Measurements from ENCODE around the gene ANKRD12.

Gene ANKRD12

GRCh38 chr18:9189491-9189890 lies 52.9 kb downstream of the ANKRD12 start:
- H3K4me1 ChIP-seq (ENCODE audit: control insufficient read depth, low read length): peaks cover 7% of the 10 kb centered on the region; the same call in 1 of the 2 replicates
- H3K27ac ChIP-seq (ENCODE audit: low read depth, low read length): no peak overlapping the region
- no peak overlapping the region for H3K4me3 ChIP-seq (ENCODE audit: low read length)
- no peaks in the 10 kb centered on the region for H3F3A ChIP-seq (ENCODE audit: control insufficient read depth, insufficient read depth)
- TF ChIP-seq, protein P1, sequence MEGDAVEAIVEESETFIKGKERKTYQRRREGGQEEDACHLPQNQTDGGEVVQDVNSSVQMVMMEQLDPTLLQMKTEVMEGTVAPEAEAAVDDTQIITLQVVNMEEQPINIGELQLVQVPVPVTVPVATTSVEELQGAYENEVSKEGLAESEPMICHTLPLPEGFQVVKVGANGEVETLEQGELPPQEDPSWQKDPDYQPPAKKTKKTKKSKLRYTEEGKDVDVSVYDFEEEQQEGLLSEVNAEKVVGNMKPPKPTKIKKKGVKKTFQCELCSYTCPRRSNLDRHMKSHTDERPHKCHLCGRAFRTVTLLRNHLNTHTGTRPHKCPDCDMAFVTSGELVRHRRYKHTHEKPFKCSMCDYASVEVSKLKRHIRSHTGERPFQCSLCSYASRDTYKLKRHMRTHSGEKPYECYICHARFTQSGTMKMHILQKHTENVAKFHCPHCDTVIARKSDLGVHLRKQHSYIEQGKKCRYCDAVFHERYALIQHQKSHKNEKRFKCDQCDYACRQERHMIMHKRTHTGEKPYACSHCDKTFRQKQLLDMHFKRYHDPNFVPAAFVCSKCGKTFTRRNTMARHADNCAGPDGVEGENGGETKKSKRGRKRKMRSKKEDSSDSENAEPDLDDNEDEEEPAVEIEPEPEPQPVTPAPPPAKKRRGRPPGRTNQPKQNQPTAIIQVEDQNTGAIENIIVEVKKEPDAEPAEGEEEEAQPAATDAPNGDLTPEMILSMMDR (IDR thresholded peaks at IDR 0.05; ENCODE audit: low read depth, low read length, poor library complexity, severe bottlenecking): no peak
- TF ChIP-seq EZH2phosphoT487 (IDR thresholded peaks at IDR 0.05; ENCODE audit: borderline replicate concordance, low read length): no peak
- no peak overlapping the region for H3K4me2 ChIP-seq (ENCODE audit: low read length)
- H3K79me2 ChIP-seq (ENCODE audit: control insufficient read depth, low read length): no peaks in the 10 kb centered on the region
- H3K27me3 ChIP-seq (ENCODE audit: control insufficient read depth, low read length): no peaks in the 10 kb centered on the region
- no peaks in the 10 kb centered on the region for H4K20me1 ChIP-seq (ENCODE audit: control insufficient read depth, insufficient read depth, low read depth, low read length)
- H3K36me3 ChIP-seq (ENCODE audit: control insufficient read depth, low read length): peaks cover 7% of the 10 kb centered on the region; the same call in 1 of the 2 replicates
- H3K9me2 ChIP-seq (replicated peaks; ENCODE audit: control insufficient read depth, low read length): no peaks in the 10 kb centered on the region
- no peaks in the 10 kb centered on the region for H3K9me3 ChIP-seq (ENCODE audit: control insufficient read depth, insufficient read depth, low read length)

DNA sequence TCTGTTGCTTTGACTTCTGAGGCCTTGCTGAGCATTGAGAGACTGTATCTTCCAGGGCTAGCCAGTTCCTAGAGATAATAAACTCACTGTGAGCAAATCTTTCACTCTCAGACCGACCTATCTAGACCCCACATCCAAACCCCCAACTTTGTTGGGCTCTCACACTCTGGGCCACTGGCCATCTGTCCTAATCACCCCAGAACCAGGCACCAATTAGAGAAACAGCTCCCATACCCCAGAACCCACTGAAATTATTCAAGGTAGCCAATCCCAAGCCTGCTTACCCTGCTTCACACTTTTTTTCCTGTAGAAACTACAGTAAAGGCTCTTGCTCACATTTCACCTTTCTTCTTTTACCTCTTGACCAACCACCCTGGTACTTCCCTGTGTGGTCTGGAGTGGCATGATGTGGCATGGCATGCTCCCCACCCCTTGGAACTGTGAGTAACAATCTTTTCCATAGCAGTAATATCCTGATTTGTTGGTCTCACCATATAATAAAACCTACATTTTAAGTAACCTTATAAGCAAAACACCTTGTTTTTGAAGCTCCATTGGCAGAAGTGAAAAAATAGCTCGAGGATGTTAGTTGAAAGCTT lies 55.2 kb downstream of the ANKRD12 start:
- Histone ChIP-seq H3K9me2 (replicated peaks; ENCODE audit: control insufficient read depth, low read length) (no peaks in the 10 kb centered on the region), H3K36me3 (ENCODE audit: control insufficient read depth, low read length) (peaks cover 7% of the 10 kb centered on the region; the same call in 1 of the 2 replicates), H3K9me3 (ENCODE audit: control insufficient read depth, insufficient read depth, low read length) (no peaks in the 10 kb centered on the region), H3K4me3 (ENCODE audit: low read length) (no peak overlapping the region), H3K4me1 (ENCODE audit: control insufficient read depth, low read length) (no peaks in the 10 kb centered on the region), H4K20me1 (ENCODE audit: control insufficient read depth, insufficient read depth, low read depth, low read length) (no peaks in the 10 kb centered on the region), H3K27me3 (ENCODE audit: control insufficient read depth, low read length) (no peaks in the 10 kb centered on the region), H3K79me2 (ENCODE audit: control insufficient read depth, low read length) (no peaks in the 10 kb centered on the region), H3F3A (ENCODE audit: control insufficient read depth, insufficient read depth) (no peaks in the 10 kb centered on the region), H3K4me2 (ENCODE audit: low read length) (no peak overlapping the region), H3K27ac (ENCODE audit: low read depth, low read length) (no peak overlapping the region)
- TF ChIP-seq, protein P1 (IDR thresholded peaks at IDR 0.05; ENCODE audit: low read depth, low read length, poor library complexity, severe bottlenecking): no peak
- TF ChIP-seq EZH2phosphoT487 (IDR thresholded peaks at IDR 0.05; ENCODE audit: borderline replicate concordance, low read length): no peak

DNA sequence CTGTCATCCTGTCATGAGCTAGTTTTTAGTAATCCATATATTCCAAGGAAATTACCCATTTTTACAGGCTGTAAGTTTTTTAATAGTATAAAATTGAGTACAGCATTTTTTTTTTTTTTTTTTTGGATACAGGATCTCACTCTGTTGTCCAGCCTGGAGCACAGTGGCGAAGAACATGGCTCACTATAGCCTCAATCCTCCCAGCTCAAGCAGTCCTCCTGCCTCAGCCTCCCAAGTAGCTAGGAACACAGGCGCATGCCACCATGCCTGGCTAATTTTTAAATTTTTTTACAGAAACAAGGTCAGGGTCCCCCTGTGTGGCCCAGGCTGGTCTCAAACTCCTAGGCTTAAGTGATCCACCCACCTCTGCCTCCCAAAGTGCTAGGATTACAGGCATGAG lies 56.5 kb downstream of the ANKRD12 start:
- H3K27me3 ChIP-seq (ENCODE audit: control insufficient read depth, low read length): no peaks in the 10 kb centered on the region
- no peak overlapping the region for H3K27ac ChIP-seq (ENCODE audit: low read depth, low read length)
- no peak overlapping the region for H3K4me2 ChIP-seq (ENCODE audit: low read length)
- no peaks in the 10 kb centered on the region for H3F3A ChIP-seq (ENCODE audit: control insufficient read depth, insufficient read depth)
- no peaks in the 10 kb centered on the region for H3K9me3 ChIP-seq (ENCODE audit: control insufficient read depth, insufficient read depth, low read length)
- peaks cover 6% of the 10 kb centered on the region; the same call in 1 of the 2 replicates for H3K36me3 ChIP-seq (ENCODE audit: control insufficient read depth, low read length)
- no peaks in the 10 kb centered on the region for H3K4me1 ChIP-seq (ENCODE audit: control insufficient read depth, low read length)
- H3K79me2 ChIP-seq (ENCODE audit: control insufficient read depth, low read length): no peaks in the 10 kb centered on the region
- no peaks in the 10 kb centered on the region for H3K9me2 ChIP-seq (replicated peaks; ENCODE audit: control insufficient read depth, low read length)
- H3K4me3 ChIP-seq (ENCODE audit: low read length): no peak overlapping the region
- no peaks in the 10 kb centered on the region for H4K20me1 ChIP-seq (ENCODE audit: control insufficient read depth, insufficient read depth, low read depth, low read length)
- TF ChIP-seq, protein P1 (IDR thresholded peaks at IDR 0.05; ENCODE audit: low read depth, low read length, poor library complexity, severe bottlenecking): no peak
- no peak for TF ChIP-seq EZH2phosphoT487 (IDR thresholded peaks at IDR 0.05; ENCODE audit: borderline replicate concordance, low read length)

All from DOHH2 (cell line).